HG03520 (cell line): ENCODE measurements around the gene ZNF823.
A peak's percentile ranks its signal among the peaks of the same experiment; 100 is the strongest.
"Not testable (repeated sequence)": the region's sequence is repeated elsewhere in the genome, so short reads cannot be mapped to it uniquely, and the experiment has no call there.

ENCODE experiments used
- ATAC-seq: cut with Tn5 transposase; IDR thresholded peaks from one replicate; pipeline ENCODE4 v1.9.1; 2021; ENCODE audit warnings: mild to moderate bottlenecking, moderate library complexity; ENCODE audit not compliant: unreplicated experiment

Gene ZNF823

DNA sequence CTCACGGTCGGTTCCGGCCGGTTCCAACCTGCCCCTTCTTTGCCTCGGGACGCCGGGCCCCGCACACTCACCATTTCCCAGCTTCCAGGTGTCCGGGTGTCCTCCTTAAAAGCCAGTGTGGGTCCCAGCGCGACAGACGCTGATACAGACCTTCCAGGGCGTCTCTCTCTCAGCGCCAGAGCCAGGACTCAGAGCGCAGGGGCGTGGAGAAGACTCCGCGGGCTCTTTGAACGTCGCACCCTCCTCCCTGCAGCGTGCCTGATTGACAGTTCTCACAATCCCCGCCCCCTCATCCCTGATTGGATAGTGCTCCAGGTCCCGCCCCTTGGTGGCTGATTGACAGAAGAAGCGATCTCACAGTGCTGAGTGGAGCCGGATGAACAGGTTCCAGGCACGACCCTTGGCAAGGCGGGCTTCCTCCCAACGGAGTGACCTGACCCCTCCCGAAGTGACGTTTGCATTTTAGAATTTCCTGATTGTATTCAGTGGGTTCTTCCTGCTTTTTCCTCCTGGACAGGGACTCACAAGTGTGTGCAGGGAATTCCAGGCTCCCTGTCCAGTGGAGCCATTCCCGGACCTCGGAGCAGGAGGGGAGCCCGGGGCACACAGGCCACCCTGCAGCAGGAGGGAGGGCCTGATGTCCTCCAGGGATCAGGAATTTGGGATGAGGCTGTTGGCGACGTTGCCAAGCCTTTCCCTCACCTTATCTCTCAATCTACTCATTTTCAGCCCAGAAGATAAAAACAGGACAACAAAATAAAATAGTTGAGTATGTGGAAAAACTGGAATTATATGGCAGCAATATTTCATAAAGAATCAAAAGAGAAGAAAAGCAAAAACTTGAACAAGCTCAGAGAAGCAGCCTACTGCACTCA is at the start of gene ZNF823:
Gene ZNF823 (minus strand): TSS at position 201 of the 875 bp plus-strand sequence. CDS start 127 bp downstream, at position 74.
- ATAC-seq: peak; percentile 91

DNA sequence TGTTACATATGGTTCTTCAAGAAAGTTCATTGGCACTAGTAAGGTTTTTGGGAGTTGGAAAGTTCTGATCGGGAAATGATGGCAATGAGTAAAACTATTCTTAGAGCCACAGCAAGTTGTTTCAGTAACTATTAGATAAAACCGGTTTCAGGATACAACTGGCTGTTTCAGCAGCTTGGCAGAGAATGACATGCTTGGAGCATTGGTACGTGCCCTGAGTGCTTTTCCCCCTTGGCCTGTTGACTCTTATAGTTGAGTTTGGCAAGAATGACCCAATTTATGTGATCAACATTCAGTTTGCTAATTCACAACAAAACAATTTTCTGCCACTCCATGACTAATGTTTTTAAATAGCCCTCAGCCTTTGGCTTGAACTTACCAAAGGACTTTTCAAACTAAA is 48.8 kb upstream of the ZNF823 start:
- ATAC-seq: no peak

- no peak for ATAC-seq
Observed at GRCh38 chr19:11784356-11784755, 45.6 kb upstream of the ZNF823 start.

- no peak for ATAC-seq
Observed at GRCh38 chr19:11783767-11784166, 45.0 kb upstream of the ZNF823 start.

- no peak for ATAC-seq
Observed at GRCh38 chr19:11781295-11782057, 42.7 kb upstream of the ZNF823 start.

DNA sequence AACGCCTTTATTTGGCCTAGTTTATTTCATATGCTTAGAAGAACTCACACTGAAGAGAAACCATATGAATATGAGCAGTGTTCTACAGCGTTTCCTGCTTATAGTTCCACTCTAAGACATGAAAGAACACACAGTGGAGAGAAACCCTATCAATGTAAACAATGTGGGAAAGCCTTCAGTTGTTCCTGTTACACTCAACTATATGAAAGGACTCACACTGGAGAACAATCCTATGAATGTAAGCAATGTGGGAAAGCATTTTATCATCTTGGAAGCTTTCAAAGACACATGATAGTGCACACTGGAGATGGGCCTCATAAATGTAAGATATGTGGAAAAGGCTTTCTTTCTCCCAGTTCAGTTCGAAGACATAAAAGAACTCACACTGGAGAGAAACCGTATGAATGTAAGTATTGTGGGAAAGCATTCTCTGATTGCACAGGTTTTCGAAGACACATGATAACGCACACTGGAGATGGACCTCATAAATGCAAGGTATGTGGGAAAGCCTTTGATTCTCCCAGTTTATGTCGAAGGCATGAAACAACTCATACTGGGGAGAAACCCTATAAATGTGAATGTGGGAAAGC is 41.8 kb upstream of the ZNF823 start:
- ATAC-seq: no peak

- ATAC-seq: not testable (repeated sequence)
Observed at GRCh38 chr19:11776669-11777068, 37.9 kb upstream of the ZNF823 start.

DNA sequence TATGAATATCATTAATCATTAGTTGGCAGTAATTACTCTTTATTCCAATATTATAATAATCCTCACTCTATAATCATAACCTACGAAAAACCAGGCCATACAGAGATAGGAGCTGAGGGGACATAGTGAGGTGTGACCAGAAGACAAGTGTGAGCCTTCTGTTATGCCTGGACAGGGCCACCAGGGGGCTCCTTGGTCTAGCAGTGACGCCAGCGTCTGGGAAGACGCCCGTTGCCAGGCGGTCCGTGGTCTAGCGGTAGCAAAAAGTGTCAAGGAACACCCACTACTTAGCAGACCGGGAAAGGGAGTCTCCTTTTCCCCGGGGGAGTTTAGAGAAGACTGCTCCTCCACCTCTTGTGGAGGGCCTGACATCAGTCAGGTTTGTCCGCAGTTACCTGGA is 32.8 kb upstream of the ZNF823 start:
- not testable (repeated sequence) for ATAC-seq

DNA sequence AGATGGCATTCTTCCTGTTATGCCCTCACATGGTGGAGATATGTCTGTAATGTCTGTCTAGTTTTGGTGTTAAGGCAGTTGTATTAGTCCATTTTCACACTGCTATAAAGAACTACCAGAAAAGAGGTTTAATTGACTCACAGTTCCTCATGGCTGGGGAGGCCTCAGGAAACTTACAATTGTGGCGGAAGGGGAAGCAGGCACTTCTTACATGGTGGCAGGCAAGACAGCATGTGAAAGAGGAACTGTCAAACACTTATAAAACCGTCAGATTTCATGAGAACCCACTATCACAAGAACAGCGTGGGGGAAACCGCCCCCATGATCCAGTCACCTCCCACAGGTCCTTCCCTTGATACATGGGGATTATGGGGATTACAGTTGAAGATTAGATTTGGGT is 31.2 kb upstream of the ZNF823 start:
- no peak for ATAC-seq

DNA sequence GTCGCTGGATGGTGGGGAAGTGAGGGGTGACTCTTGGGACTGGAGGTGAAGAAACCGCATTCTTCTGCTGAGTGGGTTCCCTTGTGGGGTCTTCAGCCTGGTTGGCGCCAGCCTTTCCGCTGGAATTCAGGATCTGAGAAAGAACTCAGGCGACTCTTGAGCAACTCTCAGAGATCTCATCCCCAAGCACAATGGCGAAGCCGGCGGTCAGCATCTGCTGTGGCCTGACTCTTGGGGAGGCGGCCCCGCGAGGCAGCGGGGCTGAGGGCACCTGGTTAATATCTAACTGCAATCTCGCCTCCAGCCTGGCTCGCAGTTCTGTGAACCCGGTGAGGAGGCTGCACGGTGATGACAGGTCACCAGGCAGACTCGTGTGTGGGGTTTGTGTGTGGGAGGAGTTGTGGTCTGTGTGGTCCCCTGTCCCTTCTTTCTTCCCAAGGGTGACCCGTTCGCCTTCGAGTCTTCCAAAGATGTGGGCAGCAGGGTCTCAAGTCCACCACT is 28.9 kb upstream of the ZNF823 start:
- no peak for ATAC-seq

DNA sequence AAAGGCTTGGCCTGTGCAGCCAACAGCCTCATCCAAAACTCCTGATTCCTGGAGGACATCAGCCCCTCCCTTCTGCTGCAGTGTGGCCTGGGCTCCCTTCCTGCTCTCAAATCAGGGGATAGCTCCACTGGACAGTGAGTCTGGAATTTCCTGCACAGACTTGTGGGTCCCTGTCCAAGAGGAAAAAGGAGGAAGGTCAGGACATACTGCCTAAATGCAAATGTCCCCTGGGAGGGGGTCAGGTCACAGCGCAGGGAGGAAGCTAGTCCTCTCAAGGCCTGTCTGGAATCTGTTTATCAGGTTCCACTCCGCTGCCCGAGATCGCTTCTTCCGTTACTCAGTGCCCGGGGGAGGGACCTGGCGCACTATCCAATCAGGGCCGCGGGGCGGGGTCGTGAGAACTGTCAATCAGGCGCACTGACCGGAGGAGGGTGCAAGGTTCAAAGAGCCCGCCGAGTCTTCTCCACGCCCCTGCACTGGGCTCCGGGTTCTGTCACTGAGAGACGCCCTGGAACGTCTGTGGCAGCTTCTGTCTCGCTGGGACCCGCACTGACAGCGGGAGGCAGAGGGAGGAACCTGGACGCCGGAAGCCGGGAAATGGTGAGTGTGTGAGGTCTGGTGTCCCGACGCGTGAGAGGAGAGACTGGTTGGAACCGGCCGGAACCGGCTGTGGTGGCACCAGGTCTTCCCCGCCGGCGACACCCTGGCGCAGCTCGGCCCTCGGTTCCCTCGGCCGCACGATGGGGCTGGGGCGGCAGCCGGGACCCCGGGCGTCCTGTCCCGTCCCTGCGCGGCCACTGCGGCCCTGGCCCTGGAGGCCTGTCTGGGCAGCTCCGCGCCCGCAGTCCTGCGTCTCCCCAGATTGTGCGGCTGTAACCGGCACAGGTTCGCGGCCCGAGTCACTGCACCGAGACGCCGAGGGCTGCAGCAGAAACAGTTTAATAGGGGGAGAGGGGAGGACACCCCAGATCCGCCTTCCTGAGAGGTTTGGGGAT is 28.1 kb upstream of the ZNF823 start, which contains the start of gene ZNF441:
Gene ZNF441 (plus strand): TSS at position 404 of the 995 bp plus-strand sequence. CDS start 194 bp downstream, at position 598.
- peak; percentile 88 for ATAC-seq

DNA sequence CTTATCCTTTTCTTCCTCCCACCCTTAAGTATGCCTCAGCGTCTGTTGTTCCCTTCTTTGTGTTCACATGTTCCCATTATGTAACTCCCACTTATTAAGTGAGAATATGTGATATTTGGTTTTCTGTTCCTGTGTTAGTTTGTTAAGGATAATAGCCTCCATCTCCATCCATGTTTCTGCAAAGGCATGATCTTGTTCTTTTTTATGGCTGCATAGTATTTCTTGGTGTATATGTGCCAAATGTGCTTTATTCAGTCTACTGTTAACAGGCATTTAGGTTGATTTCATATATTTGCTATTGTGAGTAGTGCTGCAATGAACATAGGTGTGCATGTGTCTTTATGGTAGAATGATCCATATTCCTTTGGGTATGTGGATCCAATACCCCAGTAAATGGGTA is 24.9 kb upstream of the ZNF823 start:
- ATAC-seq: no peak

DNA sequence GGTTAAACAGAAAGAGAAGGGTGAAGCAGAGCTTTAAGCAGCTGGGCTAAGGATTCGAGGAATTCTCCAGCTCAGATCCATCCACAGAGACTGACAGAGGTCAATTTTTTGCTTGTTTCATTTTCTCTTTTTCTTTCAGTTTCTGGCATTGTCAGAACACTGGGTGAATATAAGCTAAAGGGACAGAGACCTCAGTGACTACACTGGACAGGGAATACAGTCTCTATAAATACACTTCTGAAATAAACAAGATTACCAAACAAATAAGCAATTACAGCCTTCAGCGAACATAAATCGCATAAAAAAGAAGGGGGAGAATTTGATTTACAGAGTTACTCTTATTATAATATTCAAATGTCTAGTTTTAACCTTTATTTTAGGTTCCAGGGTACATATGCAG is 24.4 kb upstream of the ZNF823 start:
- no peak for ATAC-seq

DNA sequence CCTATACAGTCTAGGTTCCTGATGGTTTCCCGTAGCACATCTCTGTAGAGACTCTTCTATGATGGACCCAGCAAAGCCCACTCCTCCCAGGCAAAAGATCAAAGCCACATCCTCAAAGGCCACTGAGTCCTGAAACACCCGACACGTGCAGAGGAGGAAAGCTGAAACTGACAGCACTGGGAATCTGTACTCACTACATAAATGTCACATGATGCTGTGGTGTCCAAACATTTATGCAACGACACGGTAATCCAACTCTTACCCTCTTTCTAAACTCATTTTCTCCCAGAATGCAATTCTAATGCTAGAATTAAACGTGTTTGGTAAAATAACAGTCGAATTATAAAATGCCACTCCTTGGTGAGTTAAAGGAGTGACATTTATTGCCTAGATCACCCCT is 21.1 kb upstream of the ZNF823 start:
- ATAC-seq: no peak

GRCh38 chr19:11756965-11757364 is 18.2 kb upstream of the ZNF823 start:
- no peak for ATAC-seq

- ATAC-seq: no peak
Observed at GRCh38 chr19:11754663-11755062, 15.9 kb upstream of the ZNF823 start.

- ATAC-seq: no peak
Observed at GRCh38 chr19:11752244-11752736, 13.5 kb upstream of the ZNF823 start.

DNA sequence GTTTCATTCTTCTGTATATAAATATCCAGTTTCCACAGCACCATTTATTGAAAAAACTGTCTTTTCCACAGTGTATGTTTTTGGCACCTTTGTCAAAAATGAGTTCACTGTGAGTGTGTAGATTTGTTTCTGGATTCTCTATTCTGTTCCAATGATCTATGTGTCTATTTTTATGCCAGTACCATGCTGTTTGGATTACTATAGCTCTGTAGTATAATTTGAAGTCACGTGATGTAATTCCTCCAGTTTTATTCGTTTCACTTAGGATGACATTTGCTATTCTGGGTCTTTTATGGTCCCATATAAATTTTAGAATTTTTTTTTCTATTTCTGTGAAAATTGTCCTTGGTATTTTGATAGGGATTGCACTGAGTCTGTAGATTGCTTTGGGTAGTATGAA is 11.0 kb upstream of the ZNF823 start:
- no peak for ATAC-seq

GRCh38 chr19:11747277-11747676 is 8.5 kb upstream of the ZNF823 start:
- no peak for ATAC-seq

GRCh38 chr19:11745869-11746268 is 7.1 kb upstream of the ZNF823 start:
- ATAC-seq: no peak
